HG03280 (cell line): ENCODE measurements around the gene IL22RA2.

Source experiments
- ATAC-seq: cut with Tn5 transposase; IDR thresholded peaks from one replicate; pipeline ENCODE4 v1.9.1; 2021; ENCODE audit warnings: mild to moderate bottlenecking, moderate library complexity; ENCODE audit not compliant: unreplicated experiment

Gene IL22RA2

GRCh38 chr6:137167702-137168377 is 5.6 kb downstream of the IL22RA2 start:
- ATAC-seq, result no peak

DNA sequence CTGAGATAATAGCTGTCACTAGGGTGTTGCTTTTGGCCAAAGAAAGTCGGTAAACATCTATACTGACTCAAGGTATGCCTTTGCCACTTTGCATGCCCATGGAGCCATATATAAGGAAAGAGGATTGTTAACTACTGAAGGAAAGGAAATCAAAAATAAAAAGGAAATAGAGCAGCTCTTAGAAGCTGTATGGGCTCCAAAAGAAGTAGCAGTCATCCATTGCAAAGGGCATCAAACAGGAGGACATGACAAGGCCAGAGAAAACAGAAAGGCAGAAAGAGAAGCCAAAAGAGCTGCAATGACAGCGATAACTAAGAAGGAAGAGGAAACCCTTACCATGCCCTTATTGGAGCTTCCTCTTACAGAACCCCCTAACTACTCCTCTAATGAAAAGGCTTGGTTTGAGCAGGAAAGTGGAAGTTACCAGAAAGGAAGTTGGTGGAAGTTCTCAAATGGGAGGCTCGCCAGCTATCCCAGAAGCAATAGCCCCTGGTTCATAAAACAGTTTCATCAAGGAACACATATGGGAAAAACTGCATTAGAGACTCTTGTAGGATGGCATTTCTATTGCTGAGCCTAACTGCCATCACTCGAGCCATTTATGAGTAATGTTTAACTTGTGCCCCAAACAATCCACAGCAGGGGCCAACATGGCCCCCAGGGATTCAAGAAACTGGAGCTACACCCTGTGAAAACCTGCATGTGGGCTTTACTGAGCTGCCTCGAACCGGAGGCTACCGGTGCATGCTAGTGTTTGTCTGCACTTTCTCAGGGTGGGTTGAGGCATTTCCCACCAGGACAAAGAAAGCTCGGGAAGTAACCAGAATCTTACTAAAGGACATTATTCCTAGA is 7.0 kb downstream of the IL22RA2 start:
- no peak for ATAC-seq

GRCh38 chr6:137165375-137166246 is 7.8 kb downstream of the IL22RA2 start:
- ATAC-seq, result peak; percentile 51

- ATAC-seq, result no peak
These were observed 9.6 kb downstream of the IL22RA2 start for GRCh38 chr6:137163732-137164318.

GRCh38 chr6:137162692-137163306 is 10.6 kb downstream of the IL22RA2 start:
- no peak for ATAC-seq

DNA sequence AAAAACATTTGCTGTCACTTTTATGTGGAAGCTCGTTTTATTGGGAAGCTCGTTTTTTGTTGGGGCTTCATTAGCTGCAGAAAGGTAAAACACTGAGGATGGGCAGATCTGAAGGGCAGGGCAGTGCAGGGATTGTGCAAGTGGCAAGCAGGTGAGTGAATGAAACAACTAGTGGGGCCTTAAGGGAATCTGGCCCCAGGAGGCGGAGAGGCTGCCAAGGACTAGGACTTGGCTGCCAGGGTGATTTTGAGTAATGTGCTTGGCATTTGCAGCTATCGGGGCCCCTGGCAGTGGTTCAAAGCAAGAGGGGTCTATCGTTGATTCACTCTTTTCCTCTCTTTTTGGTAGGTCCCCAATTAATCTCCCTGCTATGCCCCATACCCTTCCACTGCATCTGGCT is 11.5 kb downstream of the IL22RA2 start:
- no peak for ATAC-seq

GRCh38 chr6:137160763-137161162 is 12.7 kb downstream of the IL22RA2 start:
- ATAC-seq, result no peak

- ATAC-seq, result no peak
These were observed 13.5 kb downstream of the IL22RA2 start for GRCh38 chr6:137159912-137160311.

GRCh38 chr6:137157601-137158000 is 15.8 kb downstream of the IL22RA2 start:
- ATAC-seq, result no peak

GRCh38 chr6:137156650-137157049 is 16.8 kb downstream of the IL22RA2 start:
- no peak for ATAC-seq

DNA sequence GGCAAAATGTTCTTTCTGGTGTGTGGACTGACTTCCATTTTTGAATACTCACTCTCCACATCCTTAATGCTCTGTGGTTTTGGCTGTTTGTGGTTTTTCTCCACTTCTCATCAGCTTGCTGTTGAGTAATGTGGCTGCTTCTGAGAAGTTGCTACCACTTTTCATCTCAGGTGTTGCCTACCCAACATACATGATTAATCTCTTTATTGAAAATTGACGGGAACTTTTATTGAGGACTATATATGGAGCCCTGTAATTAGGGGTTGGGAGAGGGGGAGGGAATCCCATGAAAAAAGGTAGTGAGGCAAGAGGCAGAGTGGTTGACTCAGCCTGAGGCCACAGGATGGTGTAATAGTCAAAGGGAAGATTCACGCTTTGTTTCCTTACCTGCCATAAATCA is 17.6 kb downstream of the IL22RA2 start:
- no peak for ATAC-seq

DNA sequence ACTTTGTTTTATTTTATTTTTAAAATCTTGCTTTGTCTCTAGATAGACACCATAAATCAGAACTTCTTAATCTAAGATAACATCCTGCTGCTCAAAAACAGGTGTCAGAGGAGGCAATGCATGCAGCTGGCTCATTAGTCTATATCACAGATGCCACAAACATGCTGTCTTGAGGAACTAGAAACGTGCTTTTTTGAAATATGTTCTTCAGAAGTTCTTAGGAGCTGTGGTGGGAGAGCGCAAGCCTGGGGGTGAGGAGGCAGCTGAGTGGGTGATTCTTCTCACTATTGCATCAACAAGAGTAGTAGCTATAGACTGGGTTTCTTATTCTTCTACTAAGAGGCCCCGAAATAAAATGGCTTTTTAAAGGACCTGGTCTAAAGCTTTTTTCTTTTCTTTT is 23.4 kb downstream of the IL22RA2 start:
- no peak for ATAC-seq

- no peak for ATAC-seq
These were observed 24.4 kb downstream of the IL22RA2 start for GRCh38 chr6:137149035-137149393.

- no peak for ATAC-seq
These were observed 25.0 kb downstream of the IL22RA2 start for GRCh38 chr6:137148306-137149034.

- ATAC-seq, result no peak
These were observed 26.2 kb downstream of the IL22RA2 start for GRCh38 chr6:137147195-137147594.

- ATAC-seq, result no peak
These were observed 27.2 kb downstream of the IL22RA2 start for GRCh38 chr6:137146206-137146605.

DNA sequence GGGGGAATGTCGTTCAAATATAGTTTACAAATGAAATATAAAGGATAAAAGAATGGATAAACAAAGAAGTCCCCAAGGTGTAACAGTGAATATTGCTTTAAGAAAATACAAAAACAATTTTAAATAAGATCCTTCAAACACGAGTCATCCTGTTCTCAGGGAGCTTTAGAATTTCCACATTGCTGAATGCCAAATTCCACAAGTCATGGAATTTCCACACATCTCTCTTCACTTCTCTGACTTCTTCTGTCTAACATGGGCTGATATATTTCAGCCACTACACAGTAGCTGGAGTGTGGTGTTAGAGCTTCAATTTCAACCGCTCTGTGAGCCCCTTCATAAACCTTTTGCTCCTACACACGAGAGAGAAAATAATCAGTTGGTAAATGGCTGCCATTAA is 28.0 kb downstream of the IL22RA2 start:
- ATAC-seq, result no peak

- no peak for ATAC-seq
These were observed 37.4 kb downstream of the IL22RA2 start for GRCh38 chr6:137136065-137136464.

GRCh38 chr6:137134483-137134882 is 39.0 kb downstream of the IL22RA2 start:
- ATAC-seq, result no peak

GRCh38 chr6:137133122-137133521 is 40.3 kb downstream of the IL22RA2 start:
- no peak for ATAC-seq
